ENCODE data around the gene RGS7.

GRCh38 chr1:240816472-240816871 is 540.5 kb downstream of the RGS7 start:
- TF ChIP-seq POLR2A (IDR thresholded peaks at IDR 0.05; ENCODE audit: low read depth, low read length): no peak
- TF ChIP-seq, protein P1, sequence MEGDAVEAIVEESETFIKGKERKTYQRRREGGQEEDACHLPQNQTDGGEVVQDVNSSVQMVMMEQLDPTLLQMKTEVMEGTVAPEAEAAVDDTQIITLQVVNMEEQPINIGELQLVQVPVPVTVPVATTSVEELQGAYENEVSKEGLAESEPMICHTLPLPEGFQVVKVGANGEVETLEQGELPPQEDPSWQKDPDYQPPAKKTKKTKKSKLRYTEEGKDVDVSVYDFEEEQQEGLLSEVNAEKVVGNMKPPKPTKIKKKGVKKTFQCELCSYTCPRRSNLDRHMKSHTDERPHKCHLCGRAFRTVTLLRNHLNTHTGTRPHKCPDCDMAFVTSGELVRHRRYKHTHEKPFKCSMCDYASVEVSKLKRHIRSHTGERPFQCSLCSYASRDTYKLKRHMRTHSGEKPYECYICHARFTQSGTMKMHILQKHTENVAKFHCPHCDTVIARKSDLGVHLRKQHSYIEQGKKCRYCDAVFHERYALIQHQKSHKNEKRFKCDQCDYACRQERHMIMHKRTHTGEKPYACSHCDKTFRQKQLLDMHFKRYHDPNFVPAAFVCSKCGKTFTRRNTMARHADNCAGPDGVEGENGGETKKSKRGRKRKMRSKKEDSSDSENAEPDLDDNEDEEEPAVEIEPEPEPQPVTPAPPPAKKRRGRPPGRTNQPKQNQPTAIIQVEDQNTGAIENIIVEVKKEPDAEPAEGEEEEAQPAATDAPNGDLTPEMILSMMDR (conservative IDR thresholded peaks at IDR 0.05; ENCODE audit: low read depth, low read length): no peak
- TF ChIP-seq RCOR1 (IDR thresholded peaks at IDR 0.05; ENCODE audit: insufficient replicate concordance, low read length): no peak
- TF ChIP-seq, protein P2, sequence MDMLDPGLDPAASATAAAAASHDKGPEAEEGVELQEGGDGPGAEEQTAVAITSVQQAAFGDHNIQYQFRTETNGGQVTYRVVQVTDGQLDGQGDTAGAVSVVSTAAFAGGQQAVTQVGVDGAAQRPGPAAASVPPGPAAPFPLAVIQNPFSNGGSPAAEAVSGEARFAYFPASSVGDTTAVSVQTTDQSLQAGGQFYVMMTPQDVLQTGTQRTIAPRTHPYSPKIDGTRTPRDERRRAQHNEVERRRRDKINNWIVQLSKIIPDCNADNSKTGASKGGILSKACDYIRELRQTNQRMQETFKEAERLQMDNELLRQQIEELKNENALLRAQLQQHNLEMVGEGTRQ (IDR thresholded peaks at IDR 0.05; ENCODE audit: low read depth, low read length): no peak
- TF ChIP-seq NFE2L2 (IDR thresholded peaks at IDR 0.05; ENCODE audit: low read depth, low read length): no peak
- TF ChIP-seq MXI1 (IDR thresholded peaks at IDR 0.05; ENCODE audit: borderline replicate concordance, low read depth, low read length): no peak

All from IMR-90 (cell line).